Measurements from ENCODE around the gene IRF4. TPM values are rescaled to one million over a fixed set of nuclear protein-coding genes. Genes with fewer than 3 reads are reported as not detected.

The IRF4 gene
- total RNA-seq, 4 donors from 2014 or later, result 0.54 to 2.3 (median 1.3) TPM

GRCh38 chr6:449486-450419, 58.2 kb downstream of the IRF4 start:
- Histone ChIP-seq H3K27ac (no peak overlapping the region), H3K36me3 (no peaks in the 10 kb centered on the region), H3K4me1 (no peaks in the 10 kb centered on the region), H3K27me3 (no peaks in the 10 kb centered on the region), H3K9me3 (no peaks in the 10 kb centered on the region), H3K4me3 (replicated peaks in 1 of 3) (no peak overlapping the region)
- 91 to 95% methylated on average over 39 to 44 of the region's 62 CpGs for WGBS, 2 donors
- intact Hi-C loops (cut with DNase I), result no loop called here
- TF ChIP-seq CTCF (IDR thresholded peaks at IDR 0.05) (no peak), POLR2A (IDR thresholded peaks at IDR 0.05) (no peak)
- no peak for DNase-seq

- intact Hi-C loops (cut with DNase I), result no loop called here
- no peak for TF ChIP-seq POLR2A (IDR thresholded peaks at IDR 0.05)
- TF ChIP-seq CTCF (IDR thresholded peaks at IDR 0.05), result no peak
- Histone ChIP-seq H3K36me3 (no peaks in the 10 kb centered on the region), H3K9me3 (no peaks in the 10 kb centered on the region), H3K4me1 (no peaks in the 10 kb centered on the region), H3K27ac (no peak overlapping the region), H3K4me3 (replicated peaks in 1 of 3) (no peak overlapping the region), H3K27me3 (no peaks in the 10 kb centered on the region)
- no peak for DNase-seq
- WGBS, 2 donors, result 95 to 96% methylated on average over 11 to 12 of the region's 12 CpGs
These were observed 59.8 kb downstream of the IRF4 start for GRCh38 chr6:451336-451735.

- no peaks in the 10 kb centered on the region for H3K4me1 ChIP-seq
- 93 to 96% methylated on average over 8 of the region's 8 CpGs for WGBS, 2 donors
- intact Hi-C loops (cut with DNase I), result no loop called here
- no peak overlapping the region for H3K27ac ChIP-seq
- DNase-seq, result no peak
- H3K9me3 ChIP-seq, result no peaks in the 10 kb centered on the region
- TF ChIP-seq POLR2A (IDR thresholded peaks at IDR 0.05) (no peak), CTCF (IDR thresholded peaks at IDR 0.05) (no peak)
- no peaks in the 10 kb centered on the region for H3K36me3 ChIP-seq
- H3K4me3 ChIP-seq (replicated peaks in 1 of 3), result no peak overlapping the region
- no peaks in the 10 kb centered on the region for H3K27me3 ChIP-seq
These were observed 60.3 kb downstream of the IRF4 start for GRCh38 chr6:451847-452246.

- Histone ChIP-seq H3K27ac (no peak overlapping the region), H3K9me3 (no peaks in the 10 kb centered on the region), H3K4me1 (no peaks in the 10 kb centered on the region), H3K27me3 (no peaks in the 10 kb centered on the region), H3K4me3 (replicated peaks in 1 of 3) (no peak overlapping the region), H3K36me3 (no peaks in the 10 kb centered on the region)
- intact Hi-C loops (cut with DNase I), result no loop called here
- TF ChIP-seq CTCF (IDR thresholded peaks at IDR 0.05), result no peak
- TF ChIP-seq POLR2A (IDR thresholded peaks at IDR 0.05), result no peak
- DNase-seq, result no peak
- 75 to 83% methylated on average over 9 of the region's 9 CpGs for WGBS, 2 donors
These were observed 60.9 kb downstream of the IRF4 start for GRCh38 chr6:452301-453067.

- Histone ChIP-seq H3K27ac (no peak overlapping the region), H3K4me3 (replicated peaks in 1 of 3) (no peak overlapping the region), H3K9me3 (no peaks in the 10 kb centered on the region), H3K36me3 (no peaks in the 10 kb centered on the region), H3K4me1 (no peaks in the 10 kb centered on the region), H3K27me3 (no peaks in the 10 kb centered on the region)
- TF ChIP-seq POLR2A (IDR thresholded peaks at IDR 0.05) (no peak), CTCF (IDR thresholded peaks at IDR 0.05) (no peak)
- DNase-seq, result peak in 1 of 2 donors; percentile 12
- WGBS, 2 donors, result 37 to 41% methylated on average over 7 to 13 of the region's 13 CpGs
- intact Hi-C loops (cut with DNase I), result no loop called here
These were observed 61.6 kb downstream of the IRF4 start for GRCh38 chr6:453152-453551.
